SH-SY5Y (cell line): ENCODE results near the gene DLGAP1.
A peak's percentile ranks its signal among the peaks of the same experiment; 100 is the strongest.

Experiments
- GATA2 ChIP-seq: IDR thresholded peaks from 2 replicates; pipeline ENCODE4 v1.6.1; 2011; ENCODE audit warnings: mild to moderate bottlenecking, low read depth, low read length
- GATA3 ChIP-seq: IDR thresholded peaks from 2 replicates; pipeline ENCODE4 v1.6.1; 2011; ENCODE audit warnings: low read depth, mild to moderate bottlenecking, low read length, moderate library complexity

DLGAP1 gene

GRCh38 chr18:3538954-3539617 lies 916.0 kb downstream of the DLGAP1 start:
- TF ChIP-seq GATA2 (no peak), GATA3 (no peak)

- TF ChIP-seq GATA2 (no peak), GATA3 (no peak)
Observed at GRCh38 chr18:3538456-3538855, 916.7 kb downstream of the DLGAP1 start.

- TF ChIP-seq GATA3, result no peak
- TF ChIP-seq GATA2, result peak; percentile 69
Observed at GRCh38 chr18:3530807-3531206, 924.3 kb downstream of the DLGAP1 start.

- TF ChIP-seq GATA3, result no peak
- no peak for TF ChIP-seq GATA2
Observed at GRCh38 chr18:3529601-3530000, 925.5 kb downstream of the DLGAP1 start.

GRCh38 chr18:3529077-3529476 lies 926.0 kb downstream of the DLGAP1 start:
- TF ChIP-seq GATA3 (no peak), GATA2 (no peak)

GRCh38 chr18:3528231-3528630 lies 926.9 kb downstream of the DLGAP1 start:
- TF ChIP-seq GATA2, result no peak
- no peak for TF ChIP-seq GATA3

GRCh38 chr18:3526421-3527354 lies 928.4 kb downstream of the DLGAP1 start:
- TF ChIP-seq GATA3 (no peak), GATA2 (no peak)

GRCh38 chr18:3525870-3526420 lies 929.2 kb downstream of the DLGAP1 start:
- no peak for TF ChIP-seq GATA2
- TF ChIP-seq GATA3, result no peak

- TF ChIP-seq GATA2, result no peak
- no peak for TF ChIP-seq GATA3
Observed at GRCh38 chr18:3524706-3525105, 930.4 kb downstream of the DLGAP1 start.

GRCh38 chr18:3520230-3521085 lies 934.6 kb downstream of the DLGAP1 start:
- no peak for TF ChIP-seq GATA3
- no peak for TF ChIP-seq GATA2

GRCh38 chr18:3514312-3515216 lies 940.5 kb downstream of the DLGAP1 start:
- TF ChIP-seq GATA2 (no peak), GATA3 (no peak)

GRCh38 chr18:3513481-3513880 lies 941.6 kb downstream of the DLGAP1 start:
- TF ChIP-seq GATA3 (no peak), GATA2 (no peak)

GRCh38 chr18:3511980-3512379 lies 943.1 kb downstream of the DLGAP1 start:
- TF ChIP-seq GATA3 (no peak), GATA2 (no peak)
